HCT116 (cell line): ENCODE results near the gene LRRC43. TPM values are rescaled to one million over a fixed set of nuclear protein-coding genes. Genes with fewer than 3 reads are reported as not detected.
A peak's percentile ranks its signal among the peaks of the same experiment; 100 is the strongest.

Experiments
- ATAC-seq: fragments of 200-7000 bp; cut with Tn5 transposase; 2 replicates; pipeline ENCODE4 v1.9.1; 2020; ENCODE audit warnings: mild to moderate bottlenecking, moderate library complexity
- BruUV-seq: library from RNA; stranded (reverse); fragments of 400-500 nt; replicated peaks from 2 replicates; lab custom pipeline; 2021; lab: Mats Ljungman, UMichigan
- CTCF ChIA-PET: fragments of 300-600 bp; sonication (Branson Sonifier 250); formaldehyde crosslinking; loops from one replicate; lab custom pipeline; 2021; ENCODE audit warnings: antibody characterized with exemption; lab: Charles Lee
- POLR2A ChIA-PET: fragments of 300-600, 350-600 bp; sonication (Branson Sonifier 250); formaldehyde crosslinking; loops from one replicate; lab custom pipeline; 2021; ENCODE audit warnings: antibody characterized with exemption; lab: Charles Lee
- RAD21 ChIA-PET, 2 experiments: fragments of 300-600 bp; sonication (Branson Sonifier 250); formaldehyde crosslinking; loops; one replicate each; lab custom pipeline; 2023; ENCODE audit warnings: low total read pairs in 2 of 2; ENCODE audit not compliant: uncharacterized antibody in 2 of 2, unreplicated experiment in 2 of 2, low non-redundant PET in 1 of 2; lab: Charles Lee
- DNase-seq: peaks from one replicate; pipeline ENCODE4 v3.0.0-alpha.2; 2010; ENCODE audit warnings: low read depth, low spot score
- H2AFZ ChIP-seq: fragments of 200-600 bp; shearing (Covaris generic), sonication (generic); 2 replicates; pipeline ENCODE4 v1.6.1; 2017; ENCODE audit warnings: low read depth, mixed run types, mixed read lengths, antibody characterized with exemption, low read length; ENCODE audit not compliant: poor library complexity, severe bottlenecking
- H3K27ac ChIP-seq: 2 replicates; pipeline ENCODE4 v1.5.1; 2012; ENCODE audit warnings: low read depth, low read length
- H3K27me3 ChIP-seq: fragments of 200-600 bp; sonication (generic); 2 replicates; pipeline ENCODE4 v1.6.1; 2016; ENCODE audit warnings: mixed run types, low read length, mixed read lengths; ENCODE audit not compliant: insufficient read depth
- H3K36me3 ChIP-seq, 2 experiments: fragments of 200-500 bp in 1 of 2; fragments of 200-600 bp in 1 of 2; sonication (Bioruptor generic) in 1 of 2; sonication (generic) in 1 of 2; 2 replicates each; pipeline versions ENCODE4 v1.5.1 to v1.6.1; 2014 to 2016; ENCODE audit warnings: low read length in 2 of 2, inconsistent platforms in 1 of 2, mixed read lengths in 1 of 2, mixed run types in 1 of 2; ENCODE audit not compliant: insufficient read depth in 2 of 2, control insufficient read depth in 1 of 2
- H3K4me1 ChIP-seq, 2 experiments: fragments of 200-600 bp in 1 of 2; sonication (generic) in 1 of 2; 2 replicates each; pipeline versions ENCODE4 v1.5.1 to v1.6.1; 2012 to 2017; ENCODE audit warnings: low read length in 2 of 2, inconsistent platforms in 1 of 2, mild to moderate bottlenecking in 1 of 2, mixed read lengths in 1 of 2, mixed run types in 1 of 2, moderate library complexity in 1 of 2; ENCODE audit not compliant: insufficient read depth in 2 of 2, control insufficient read depth in 1 of 2
- H3K4me2 ChIP-seq: fragments of 200-600 bp; sonication (generic); 2 replicates; pipeline ENCODE4 v1.6.1; 2017; ENCODE audit warnings: mixed run types, low read length, mixed read lengths
- H3K4me3 ChIP-seq, 2 experiments: fragments of 200-600 bp in 1 of 2; sonication (generic) in 1 of 2; replicated peaks in 1 of 2; 2 replicates each; pipeline ENCODE4 v1.5.1; 2011 to 2016; ENCODE audit warnings: low read length in 2 of 2, control low read depth in 1 of 2, low read depth in 1 of 2, mild to moderate bottlenecking in 1 of 2, mixed read lengths in 1 of 2, mixed run types in 1 of 2
- H3K79me2 ChIP-seq: fragments of 200-600 bp; sonication (generic); 2 replicates; pipeline ENCODE4 v1.6.1; 2017; ENCODE audit warnings: mild to moderate bottlenecking, mixed run types, low read length, moderate library complexity, mixed read lengths; ENCODE audit not compliant: insufficient read depth
- H3K9ac ChIP-seq: fragments of 200-600 bp; sonication (generic); 2 replicates; pipeline ENCODE4 v1.6.1; 2016; ENCODE audit warnings: low read length, mixed read lengths
- H3K9me2 ChIP-seq: fragments of 200-600 bp; sonication (generic), shearing (Covaris generic); 2 replicates; pipeline ENCODE4 v1.6.1; 2017; ENCODE audit warnings: mixed run types, mild to moderate bottlenecking, moderate library complexity; ENCODE audit not compliant: insufficient read depth
- H3K9me3 ChIP-seq, 2 experiments: fragments of 200-500 bp in 1 of 2; fragments of 200-600 bp in 1 of 2; sonication (Bioruptor generic) in 1 of 2; sonication (generic) in 1 of 2; 2 replicates each; pipeline ENCODE4 v1.6.1; 2014 to 2017; ENCODE audit warnings: low read length in 2 of 2, mixed read lengths in 2 of 2, inconsistent platforms in 1 of 2, low read depth in 1 of 2, mild to moderate bottlenecking in 1 of 2, mixed run types in 1 of 2, moderate library complexity in 1 of 2; ENCODE audit not compliant: control insufficient read depth in 1 of 2, insufficient read depth in 1 of 2
- H4K20me1 ChIP-seq: fragments of 200-600 bp; sonication (generic), shearing (Covaris generic); 2 replicates; pipeline ENCODE4 v1.6.1; 2017; ENCODE audit warnings: mixed run types, mild to moderate bottlenecking, moderate library complexity; ENCODE audit not compliant: insufficient read depth
- intact Hi-C: fragments of 100-400 bp; cut with micrococcal nuclease; formaldehyde crosslinking; loops from 2 replicates; pipeline ENCODE4 v1.10.0; 2022
- total RNA-seq: library from RNA; stranded (reverse); gene quantifications from one replicate; pipeline ENCODE4 v1.2.1, GENCODE V29; 2021; ENCODE audit not compliant: unreplicated experiment
- TF ChIP-seq, protein P1 (sequence below), 3 experiments: fragments of 200-600 bp in 1 of 3; sonication (generic) in 1 of 3; IDR thresholded peaks in 2 of 3; conservative IDR thresholded peaks in 1 of 3; 2 replicates each; pipeline ENCODE4 v1.5.1; 2012 to 2017; ENCODE audit warnings: low read depth in 2 of 3, low read length in 2 of 3, antibody characterized with exemption in 1 of 3, borderline replicate concordance in 1 of 3, control low read depth in 1 of 3, mild to moderate bottlenecking in 1 of 3, mixed read lengths in 1 of 3, mixed run types in 1 of 3, moderate library complexity in 1 of 3; ENCODE audit not compliant: insufficient read depth in 1 of 3
- TF ChIP-seq, protein P2 (sequence below): IDR thresholded peaks from 2 replicates; pipeline ENCODE4 v1.6.1; 2011; ENCODE audit warnings: mild to moderate bottlenecking, low read length, moderate library complexity; ENCODE audit not compliant: insufficient replicate concordance; ENCODE audit errors: extremely low read depth

Gene LRRC43
- total RNA-seq, 1 experiment from 2014 or later = not detected

DNA sequence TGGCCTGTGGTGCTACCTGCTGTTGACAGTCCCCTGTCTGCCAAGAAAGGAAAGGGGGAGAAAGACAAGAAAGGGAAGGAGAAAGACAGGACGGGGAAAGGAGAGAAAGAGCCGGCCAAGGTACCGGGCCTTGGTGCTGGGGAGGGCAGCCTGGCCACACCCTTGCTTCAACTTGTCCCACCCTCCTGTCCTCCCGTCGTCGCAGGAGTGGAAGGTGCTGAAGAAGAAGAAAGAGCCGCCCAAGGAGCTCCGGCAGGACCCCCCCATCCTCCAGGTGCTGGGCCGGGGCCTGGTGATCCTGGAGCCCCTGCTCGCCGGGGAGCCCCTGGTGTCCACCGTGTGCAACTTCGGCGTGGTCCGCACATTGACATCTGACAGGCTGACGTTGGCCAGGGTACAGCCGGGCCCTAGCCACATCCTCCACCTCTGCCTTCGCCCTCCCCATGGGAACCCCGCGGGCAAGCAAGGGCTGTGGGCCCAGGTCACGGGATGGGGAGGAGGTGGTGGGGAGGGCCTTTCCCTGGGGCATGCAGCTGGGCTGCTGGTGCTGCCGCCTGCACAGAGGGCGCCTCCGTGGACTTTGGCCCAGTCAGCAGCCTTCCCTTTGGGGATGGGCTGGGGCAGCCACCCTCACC lies 17.7 kb downstream of the LRRC43 start:
- POLR2A ChIA-PET = no interaction called here
- Histone ChIP-seq H3K9me2 (no peaks in the 10 kb centered on the region), H3K79me2 (no peaks in the 10 kb centered on the region), H3K9me3 (peaks cover 0 to 4% of the 10 kb centered on the region in 2 experiments; a peak in 2 of 4 replicates), H3K4me3 (no peak overlapping the region), H2AFZ (no peak overlapping the region), H3K4me1 (peaks cover 2 to 30% of the 10 kb centered on the region in 2 experiments; a peak in 3 of 4 replicates), H3K9ac (no peak overlapping the region), H3K27ac (no peak overlapping the region), H3K4me2 (no peak overlapping the region), H3K36me3 (no peaks in the 10 kb centered on the region), H3K27me3 (no peaks in the 10 kb centered on the region), H4K20me1 (no peaks in the 10 kb centered on the region)
- RAD21 ChIA-PET = no interaction called here
- DNase-seq = no peak
- ATAC-seq = no peak
- no TSS peak for BruUV-seq
- TF ChIP-seq, protein P1, sequence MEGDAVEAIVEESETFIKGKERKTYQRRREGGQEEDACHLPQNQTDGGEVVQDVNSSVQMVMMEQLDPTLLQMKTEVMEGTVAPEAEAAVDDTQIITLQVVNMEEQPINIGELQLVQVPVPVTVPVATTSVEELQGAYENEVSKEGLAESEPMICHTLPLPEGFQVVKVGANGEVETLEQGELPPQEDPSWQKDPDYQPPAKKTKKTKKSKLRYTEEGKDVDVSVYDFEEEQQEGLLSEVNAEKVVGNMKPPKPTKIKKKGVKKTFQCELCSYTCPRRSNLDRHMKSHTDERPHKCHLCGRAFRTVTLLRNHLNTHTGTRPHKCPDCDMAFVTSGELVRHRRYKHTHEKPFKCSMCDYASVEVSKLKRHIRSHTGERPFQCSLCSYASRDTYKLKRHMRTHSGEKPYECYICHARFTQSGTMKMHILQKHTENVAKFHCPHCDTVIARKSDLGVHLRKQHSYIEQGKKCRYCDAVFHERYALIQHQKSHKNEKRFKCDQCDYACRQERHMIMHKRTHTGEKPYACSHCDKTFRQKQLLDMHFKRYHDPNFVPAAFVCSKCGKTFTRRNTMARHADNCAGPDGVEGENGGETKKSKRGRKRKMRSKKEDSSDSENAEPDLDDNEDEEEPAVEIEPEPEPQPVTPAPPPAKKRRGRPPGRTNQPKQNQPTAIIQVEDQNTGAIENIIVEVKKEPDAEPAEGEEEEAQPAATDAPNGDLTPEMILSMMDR (IDR thresholded peaks at IDR 0.05 in 2 of 3, conservative IDR thresholded peaks at IDR 0.05 in 1 of 3; ENCODE audit: borderline replicate concordance in 1 of 3, insufficient read depth in 1 of 3, low read depth in 2 of 3, low read length in 2 of 3) = peak in 2 of 3 experiments; percentile 13 to 33; a peak in 2 of 6 replicates
- TF ChIP-seq, protein P2, sequence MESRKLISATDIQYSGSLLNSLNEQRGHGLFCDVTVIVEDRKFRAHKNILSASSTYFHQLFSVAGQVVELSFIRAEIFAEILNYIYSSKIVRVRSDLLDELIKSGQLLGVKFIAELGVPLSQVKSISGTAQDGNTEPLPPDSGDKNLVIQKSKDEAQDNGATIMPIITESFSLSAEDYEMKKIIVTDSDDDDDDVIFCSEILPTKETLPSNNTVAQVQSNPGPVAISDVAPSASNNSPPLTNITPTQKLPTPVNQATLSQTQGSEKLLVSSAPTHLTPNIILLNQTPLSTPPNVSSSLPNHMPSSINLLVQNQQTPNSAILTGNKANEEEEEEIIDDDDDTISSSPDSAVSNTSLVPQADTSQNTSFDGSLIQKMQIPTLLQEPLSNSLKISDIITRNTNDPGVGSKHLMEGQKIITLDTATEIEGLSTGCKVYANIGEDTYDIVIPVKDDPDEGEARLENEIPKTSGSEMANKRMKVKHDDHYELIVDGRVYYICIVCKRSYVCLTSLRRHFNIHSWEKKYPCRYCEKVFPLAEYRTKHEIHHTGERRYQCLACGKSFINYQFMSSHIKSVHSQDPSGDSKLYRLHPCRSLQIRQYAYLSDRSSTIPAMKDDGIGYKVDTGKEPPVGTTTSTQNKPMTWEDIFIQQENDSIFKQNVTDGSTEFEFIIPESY = no peak
- CTCF ChIA-PET = no interaction called here
- intact Hi-C loops = no loop called here
